AG08395 (cell line): ENCODE measurements around the gene NOLC1.

Experiments used
- DNase-seq: peaks from one replicate; pipeline ENCODE4 v3.0.0; 2012; ENCODE audit warnings: mixed read lengths, low spot score

NOLC1 gene

GRCh38 chr10:102151774-102152544 lies at the start of gene NOLC1:
Gene NOLC1, plus strand, starts transcription at chr10:102152389. Its CDS starts 22 bp downstream, at chr10:102152411.
- DNase-seq: peak; percentile 97

- no peak for DNase-seq
Measured at GRCh38 chr10:102102421-102102820, 49.8 kb upstream of the NOLC1 start.

- no peak for DNase-seq
Measured at GRCh38 chr10:102106998-102107397, 45.2 kb upstream of the NOLC1 start.

GRCh38 chr10:102109166-102110116 lies 42.7 kb upstream of the NOLC1 start:
- DNase-seq: no peak

GRCh38 chr10:102111276-102111675 lies 40.9 kb upstream of the NOLC1 start:
- DNase-seq: no peak

GRCh38 chr10:102112210-102112817 lies 39.9 kb upstream of the NOLC1 start:
- DNase-seq: no peak

GRCh38 chr10:102113261-102113955 lies 38.8 kb upstream of the NOLC1 start:
- DNase-seq: no peak

- DNase-seq: no peak
Measured at GRCh38 chr10:102113956-102114857, 38.0 kb upstream of the NOLC1 start.

- DNase-seq: peak; percentile 84
Measured at GRCh38 chr10:102114861-102115618, 37.1 kb upstream of the NOLC1 start.

GRCh38 chr10:102115775-102116174 lies 36.4 kb upstream of the NOLC1 start:
- DNase-seq: no peak

GRCh38 chr10:102116656-102117055 lies 35.5 kb upstream of the NOLC1 start:
- no peak for DNase-seq

- peak; percentile 59 for DNase-seq
Measured at GRCh38 chr10:102117391-102118159, 34.6 kb upstream of the NOLC1 start.

- no peak for DNase-seq
Measured at GRCh38 chr10:102118867-102119266, 33.3 kb upstream of the NOLC1 start.

- DNase-seq: peak; percentile 94
Measured at GRCh38 chr10:102119417-102120141, 32.6 kb upstream of the NOLC1 start.

GRCh38 chr10:102120142-102120990 lies 31.8 kb upstream of the NOLC1 start, which contains the start of gene LDB1:
Gene LDB1, minus strand, starts transcription at chr10:102120368. Its CDS starts 258 bp downstream, at chr10:102120110.
- peak; percentile 74 for DNase-seq

GRCh38 chr10:102120991-102121738 lies 31.0 kb upstream of the NOLC1 start:
- DNase-seq: peak; percentile 74
